K562 (cell line): Measurements from ENCODE around the gene TLNRD1. TPM values are rescaled to one million over a fixed set of nuclear protein-coding genes. Genes with fewer than 3 reads are reported as not detected.

Experiments used
- CBX3 ChIP-seq, 2 experiments: IDR thresholded peaks; 1 replicate in 1 of 2; 2 replicates in 1 of 2; pipeline ENCODE4 v1.6.1; 2012; ENCODE audit warnings: inconsistent platforms in 2 of 2, low read length in 2 of 2, borderline replicate concordance in 1 of 2, control low read depth in 1 of 2
- CHAMP1 ChIP-seq: fragments of 450-650 bp; IDR thresholded peaks from 2 replicates; pipeline ENCODE4 v1.6.1; 2016; ENCODE audit warnings: mild to moderate bottlenecking
- FOXP1 ChIP-seq: sonication (generic); formaldehyde crosslinking; IDR thresholded peaks from 2 replicates; pipeline ENCODE4 v1.8.0; 2022; ENCODE audit warnings: mild to moderate bottlenecking, missing genetic modification reagents
- GABPB2 ChIP-seq: fragments of 250-450 bp; sonication (Bioruptor Pico); conservative IDR thresholded peaks from 2 replicates; pipeline ENCODE4 v1.5.1; 2021; ENCODE audit warnings: mild to moderate bottlenecking
- GTF2B ChIP-seq: IDR thresholded peaks from 2 replicates; pipeline ENCODE4 v1.6.1; 2011; ENCODE audit not compliant: insufficient read length; ENCODE audit errors: extremely low read depth
- HDAC1 ChIP-seq, 2 experiments: fragments of 450-650 bp; IDR thresholded peaks; 2 replicates each; pipeline ENCODE4 v1.6.1; 2016 to 2017; ENCODE audit warnings: inconsistent platforms in 1 of 2, mild to moderate bottlenecking in 1 of 2, moderate library complexity in 1 of 2
- KDM4B ChIP-seq, 2 experiments: fragments of 450-650 bp in 1 of 2; sonication (generic) in 1 of 2; IDR thresholded peaks; 2 replicates each; pipeline ENCODE4 v1.6.1; 2016 to 2017; ENCODE audit warnings: borderline replicate concordance in 2 of 2, antibody characterized with exemption in 1 of 2, low read depth in 1 of 2, mild to moderate bottlenecking in 1 of 2
- L3MBTL2 ChIP-seq: fragments of 450-650 bp; IDR thresholded peaks from 2 replicates; pipeline ENCODE4 v1.6.1; 2016; ENCODE audit warnings: mild to moderate bottlenecking, moderate library complexity
- MCM7 ChIP-seq, 2 experiments: fragments of 450-650 bp; IDR thresholded peaks; 2 replicates each; pipeline ENCODE4 v1.6.1; 2016 to 2018
- NKRF ChIP-seq: fragments of 450-650 bp; IDR thresholded peaks from 2 replicates; pipeline ENCODE4 v1.6.1; 2016; ENCODE audit warnings: borderline replicate concordance
- NUFIP1 ChIP-seq: fragments of 450-650 bp; IDR thresholded peaks from 2 replicates; pipeline ENCODE4 v1.6.1; 2018; ENCODE audit not compliant: partially characterized antibody
- POLR2H ChIP-seq: IDR thresholded peaks from 2 replicates; pipeline ENCODE4 v1.6.1; 2016; ENCODE audit warnings: missing genetic modification characterization, low read depth, mild to moderate bottlenecking, control low read depth, missing compliant biosample characterization, moderate library complexity
- RBM39 ChIP-seq: fragments of 200-400 bp; formaldehyde crosslinking; optimal IDR thresholded peaks from 2 replicates; pipeline ENCODE3; 2018; ENCODE audit warnings: low read depth, low read length
- ZNF395 ChIP-seq: fragments of 200-800 bp; sonication (Bioruptor generic); IDR thresholded peaks from 2 replicates; pipeline ENCODE4 v1.6.1; 2017; ENCODE audit warnings: missing genetic modification characterization, missing compliant biosample characterization
- ZNF592 ChIP-seq: fragments of 450-650 bp; IDR thresholded peaks from 2 replicates; pipeline ENCODE4 v1.6.1; 2017; ENCODE audit warnings: antibody characterized with exemption, mild to moderate bottlenecking
- ZSCAN29 ChIP-seq: fragments of 450-650 bp; IDR thresholded peaks from 2 replicates; pipeline ENCODE4 v1.6.1; 2017
- polyA plus RNA-seq, 8 experiments: library from polyadenylated mRNA; depleted of rRNA in 4 of 8; stranded (reverse) in 5 of 8; unstranded in 3 of 8; fragments of >200 nt; fragmentation: Nextera tagmentation in 2 of 8; fragmentation: Illumina TruSeq in 1 of 8; extraction: Ambion mirVana in 2 of 8; extraction: Trizol in 1 of 8; gene quantifications; 2 replicates each; pipeline versions ENCODE4 v1.2.1 to v1.2.3, GENCODE V29; 2011 to 2014; ENCODE audit warnings: inconsistent platforms in 1 of 8, missing spikeins in 1 of 8
- total RNA-seq, 7 experiments: library from RNA; depleted of rRNA in 6 of 7; stranded (reverse); fragments of >200 nt in 6 of 7; fragmentation: Illumina TruSeq in 2 of 7; extraction: Trizol in 2 of 7; gene quantifications; 2 replicates each; pipeline versions ENCODE4 v1.2.1 to v1.2.3, GENCODE V29; 2011 to 2021; ENCODE audit warnings: low replicate concordance in 1 of 7

The TLNRD1 gene
- total and polyA plus RNA-seq, 9 of the 15 experiments (the other 6 are each of a cell fraction or from before 2014, with no cell fraction given) = 1.1 to 33.1 (median 5.7) TPM

- TF ChIP-seq ZNF592 (no peak), HDAC1 (IDR thresholded peaks at IDR 0.05) (peak in 1 of 2 experiments; percentile 83; a peak in 2 of 4 replicates), MCM7 (IDR thresholded peaks at IDR 0.05) (no peak), NUFIP1 (no peak), ZSCAN29 (no peak), CHAMP1 (no peak), RBM39 (no peak), GTF2B (no peak), GABPB2 (no peak), NKRF (peak; percentile 80; the same call in 1 of the 2 replicates), CBX3 (IDR thresholded peaks at IDR 0.05; ENCODE audit: borderline replicate concordance in 1 of 2, low read length in 2 of 2) (no peak), FOXP1 (CRISPR knock-in tag) (no peak; the same call in 1 of the 2 replicates), POLR2H (peak; percentile 89), ZNF395 (CRISPR knock-in tag) (no peak; the same call in 1 of the 2 replicates), L3MBTL2 (no peak), KDM4B (IDR thresholded peaks at IDR 0.05; ENCODE audit: borderline replicate concordance in 2 of 2, low read depth in 1 of 2) (no peak)
Observed at GRCh38 chr15:80989518-80990478, 10.9 kb upstream of the TLNRD1 start, which contains the start of gene MESD (continued).
